Activated gamma-delta T cell treated with anti-CD3 and anti-CD28 coated beads, Interleukin-2, amount 50 U/mL, for 16 hours (primary cell): ENCODE data around the gene LUC7L2.
"Not testable (repeated sequence)": the region's sequence is repeated elsewhere in the genome, so short reads cannot be mapped to it uniquely, and the experiment has no call there.

Experiments
- DNase-seq: peaks from one replicate; pipeline ENCODE4 v3.0.0-alpha.2; 2020; ENCODE audit warnings: low read depth

LUC7L2 gene

GRCh38 chr7:139396323-139396951, 36.7 kb downstream of the LUC7L2 start:
- no peak for DNase-seq

- DNase-seq, result no peak
Measured at GRCh38 chr7:139397192-139397591, 37.5 kb downstream of the LUC7L2 start.

GRCh38 chr7:139403601-139404000, 43.9 kb downstream of the LUC7L2 start:
- no peak for DNase-seq

- no peak for DNase-seq
Measured at GRCh38 chr7:139407555-139407954, 47.9 kb downstream of the LUC7L2 start.

- DNase-seq, result not testable (repeated sequence)
Measured at GRCh38 chr7:139414743-139415402, 55.2 kb downstream of the LUC7L2 start.

GRCh38 chr7:139416405-139416804, 56.7 kb downstream of the LUC7L2 start:
- no peak for DNase-seq

- DNase-seq, result no peak
Measured at GRCh38 chr7:139417478-139417877, 57.8 kb downstream of the LUC7L2 start.

- DNase-seq, result no peak
Measured at GRCh38 chr7:139421123-139421522, 61.4 kb downstream of the LUC7L2 start.

GRCh38 chr7:139422126-139422525, 62.4 kb downstream of the LUC7L2 start:
- no peak for DNase-seq

- no peak for DNase-seq
Measured at GRCh38 chr7:139423091-139423490, 63.4 kb downstream of the LUC7L2 start.

GRCh38 chr7:139424004-139424403, 64.3 kb downstream of the LUC7L2 start:
- DNase-seq, result no peak

GRCh38 chr7:139425701-139426100, 66.0 kb downstream of the LUC7L2 start:
- DNase-seq, result not testable (repeated sequence)

- DNase-seq, result no peak
Measured at GRCh38 chr7:139426258-139427028, 66.7 kb downstream of the LUC7L2 start.

GRCh38 chr7:139427029-139427420, 67.3 kb downstream of the LUC7L2 start:
- no peak for DNase-seq

- no peak for DNase-seq
Measured at GRCh38 chr7:139427788-139428187, 68.1 kb downstream of the LUC7L2 start.

- not testable (repeated sequence) for DNase-seq
Measured at GRCh38 chr7:139429735-139430134, 70.0 kb downstream of the LUC7L2 start.

- DNase-seq, result no peak
Measured at GRCh38 chr7:139430443-139430842, 70.7 kb downstream of the LUC7L2 start.

GRCh38 chr7:139431010-139431409, 71.3 kb downstream of the LUC7L2 start:
- DNase-seq, result no peak

GRCh38 chr7:139431459-139431858, 71.8 kb downstream of the LUC7L2 start:
- DNase-seq, result no peak

GRCh38 chr7:139436806-139437205, 77.1 kb downstream of the LUC7L2 start:
- no peak for DNase-seq

GRCh38 chr7:139439375-139439774, 79.7 kb downstream of the LUC7L2 start:
- no peak for DNase-seq

- DNase-seq, result no peak
Measured at GRCh38 chr7:139441961-139442360, 82.3 kb downstream of the LUC7L2 start.
